ENCODE measurements around the gene GALK1.

The GALK1 gene

DNA sequence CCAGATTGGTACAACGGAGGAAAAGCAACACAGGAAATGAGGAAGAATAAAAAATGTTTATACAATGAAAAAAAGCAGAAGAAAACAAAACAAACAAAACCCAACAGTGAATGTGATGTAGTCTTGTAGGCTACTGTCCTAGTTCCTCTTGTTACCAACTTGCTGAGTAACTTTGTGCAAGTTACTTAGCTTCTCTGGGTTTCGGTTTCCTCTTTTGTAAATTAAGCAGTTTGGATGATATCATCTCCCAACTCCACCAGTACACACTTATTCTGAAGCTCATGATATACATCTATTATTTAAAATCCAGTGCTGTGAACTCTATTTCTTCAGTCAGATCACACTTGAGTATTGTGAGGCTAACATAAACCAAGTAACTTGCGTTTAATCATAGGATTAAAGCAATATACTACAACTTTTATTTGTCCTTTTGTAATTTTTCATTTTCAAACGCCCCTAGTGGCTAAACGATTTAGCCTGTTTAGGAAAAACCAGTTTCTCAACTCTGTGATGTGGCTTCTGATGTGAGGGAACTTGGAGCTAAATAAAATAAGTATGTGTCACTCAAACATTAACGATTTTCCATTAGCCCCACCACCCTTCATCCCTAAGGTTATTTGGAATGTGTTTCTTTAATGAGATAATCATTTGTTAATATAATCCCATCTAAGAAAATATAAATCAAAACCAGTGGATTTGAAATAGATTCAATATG, 18.2 kb upstream of the GALK1 start:
- peak overlapping the region; percentile 99 for H3K27ac ChIP-seq
- TF ChIP-seq CTCF (IDR thresholded peaks at IDR 0.05) (peak; percentile 86), ZFX (IDR thresholded peaks at IDR 0.05; ENCODE audit: borderline replicate concordance) (no peak)

GRCh38 chr17:75779987-75780889, 15.2 kb upstream of the GALK1 start:
- TF ChIP-seq ZFX (IDR thresholded peaks at IDR 0.05; ENCODE audit: borderline replicate concordance) = no peak
- TF ChIP-seq CTCF (IDR thresholded peaks at IDR 0.05) = no peak
- H3K27ac ChIP-seq = peak overlapping the region; percentile 99

GRCh38 chr17:75779250-75779986, 14.4 kb upstream of the GALK1 start:
- TF ChIP-seq CTCF (IDR thresholded peaks at IDR 0.05) = peak; percentile 51
- TF ChIP-seq ZFX (IDR thresholded peaks at IDR 0.05; ENCODE audit: borderline replicate concordance) = no peak
- peak overlapping the region; percentile 99 for H3K27ac ChIP-seq

DNA sequence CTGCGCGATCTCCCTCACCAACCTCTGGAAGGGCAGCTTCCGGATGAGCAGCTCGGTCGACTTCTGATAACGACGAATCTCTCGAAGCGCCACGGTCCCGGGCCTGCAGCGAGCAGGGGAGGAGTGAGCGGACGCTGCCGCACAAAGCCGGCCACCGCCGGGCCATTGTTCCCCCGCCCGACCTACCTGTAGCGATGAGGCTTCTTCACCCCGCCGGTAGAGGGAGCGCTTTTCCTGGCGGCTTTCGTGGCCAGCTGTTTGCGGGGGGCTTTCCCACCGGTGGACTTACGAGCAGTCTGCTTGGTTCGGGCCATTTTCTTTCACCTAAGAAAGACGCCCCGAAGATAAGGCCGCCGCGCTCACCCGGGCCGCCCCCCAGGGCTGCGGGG, 13.9 kb upstream of the GALK1 start:
- TF ChIP-seq CTCF (IDR thresholded peaks at IDR 0.05) (peak; percentile 79), ZFX (IDR thresholded peaks at IDR 0.05; ENCODE audit: borderline replicate concordance) (no peak)
- H3K27ac ChIP-seq = peak overlapping the region; percentile 99

GRCh38 chr17:75778066-75778860, 13.3 kb upstream of the GALK1 start:
- H3K27ac ChIP-seq = peak overlapping the region; percentile 99

GRCh38 chr17:75777296-75777922, 12.4 kb upstream of the GALK1 start:
- H3K27ac ChIP-seq = peak overlapping the region; percentile 99
- no peak for TF ChIP-seq CTCF (IDR thresholded peaks at IDR 0.05)
- no peak for TF ChIP-seq ZFX (IDR thresholded peaks at IDR 0.05; ENCODE audit: borderline replicate concordance)

Data from 22Rv1 (cell line).